Duodenal mucosa (tissue), 2 donors: Measurements from ENCODE around the gene DOK3.
A peak's percentile ranks its signal among the peaks of the same experiment; 100 is the strongest.

Experiments used
- H3K27ac ChIP-seq: one replicate; pipeline ENCODE4 v1.7.0; 2013; ENCODE audit warnings: low read depth, low read length
- H3K27me3 ChIP-seq, 2 donors: one replicate each; pipeline ENCODE4 v1.7.0; 2013; ENCODE audit warnings: low read length in 2 of 2, control low read depth in 1 of 2; ENCODE audit not compliant: insufficient read depth in 2 of 2, control insufficient read depth in 1 of 2
- H3K36me3 ChIP-seq, 2 donors: one replicate each; pipeline ENCODE4 v1.7.0; 2013; ENCODE audit warnings: low read length in 2 of 2, control low read depth in 1 of 2; ENCODE audit not compliant: insufficient read depth in 2 of 2, control insufficient read depth in 1 of 2
- H3K4me1 ChIP-seq, 2 donors: one replicate each; pipeline ENCODE4 v1.7.0; 2013; ENCODE audit warnings: low read length in 2 of 2, control low read depth in 1 of 2; ENCODE audit not compliant: insufficient read depth in 2 of 2, control insufficient read depth in 1 of 2
- H3K4me3 ChIP-seq, 2 donors: one replicate each; pipeline ENCODE4 v1.7.0; 2013; ENCODE audit warnings: low read length in 2 of 2, low read depth in 1 of 2
- H3K9ac ChIP-seq, 2 donors: one replicate each; pipeline ENCODE4 v1.7.0; 2013; ENCODE audit warnings: low read length in 2 of 2, low read depth in 1 of 2
- H3K9me3 ChIP-seq, 2 donors: one replicate each; pipeline ENCODE4 v1.7.0; 2013; ENCODE audit warnings: low read length in 2 of 2, control low read depth in 1 of 2; ENCODE audit not compliant: control insufficient read depth in 1 of 2

DOK3 gene

GRCh38 chr5:177513500-177513899 is 3.9 kb upstream of the DOK3 start:
- Histone ChIP-seq H3K36me3 (peaks cover 30 to 53% of the 10 kb centered on the region in 2 donors), H3K27me3 (no peaks in the 10 kb centered on the region), H3K4me3 (no peak overlapping the region), H3K9ac (no peak overlapping the region), H3K27ac (no peak overlapping the region), H3K9me3 (no peaks in the 10 kb centered on the region), H3K4me1 (peaks cover 10 to 40% of the 10 kb centered on the region in 2 donors)

- H3K9me3 ChIP-seq = no peaks in the 10 kb centered on the region
- H3K27ac ChIP-seq = no peak overlapping the region
- peaks cover 30 to 53% of the 10 kb centered on the region in 2 donors for H3K36me3 ChIP-seq
- no peaks in the 10 kb centered on the region for H3K27me3 ChIP-seq
- H3K9ac ChIP-seq = no peak overlapping the region
- H3K4me3 ChIP-seq = no peak overlapping the region
- H3K4me1 ChIP-seq = peaks cover 10 to 40% of the 10 kb centered on the region in 2 donors
These were observed 3.2 kb upstream of the DOK3 start for GRCh38 chr5:177512736-177513380.

- peaks cover 30 to 53% of the 10 kb centered on the region in 2 donors for H3K36me3 ChIP-seq
- H3K4me1 ChIP-seq = peaks cover 10 to 35% of the 10 kb centered on the region in 2 donors
- no peaks in the 10 kb centered on the region for H3K27me3 ChIP-seq
- no peaks in the 10 kb centered on the region for H3K9me3 ChIP-seq
- H3K9ac ChIP-seq = no peak overlapping the region
- no peak overlapping the region for H3K4me3 ChIP-seq
- no peak overlapping the region for H3K27ac ChIP-seq
These were observed 2.4 kb upstream of the DOK3 start for GRCh38 chr5:177511796-177512675.

DNA sequence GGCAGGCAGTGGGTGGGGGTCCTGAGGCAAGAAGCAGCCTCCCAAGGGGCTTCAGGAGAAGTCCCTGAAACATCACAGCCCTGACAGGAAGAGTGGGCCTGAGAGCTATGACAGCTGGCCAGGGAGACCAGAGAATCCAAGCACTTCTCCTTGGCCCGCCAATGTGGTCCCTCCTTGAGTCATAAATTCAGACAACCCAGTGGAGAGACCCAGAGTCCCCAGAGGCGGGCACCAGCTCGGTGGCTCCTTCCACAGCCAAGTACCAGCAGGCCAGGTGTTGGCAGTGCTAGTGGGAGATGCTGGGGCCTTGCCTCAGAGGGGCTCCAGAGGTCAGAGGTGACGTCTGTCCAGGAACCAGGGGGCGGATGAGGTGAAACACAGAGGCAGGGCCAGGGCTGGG is 1.6 kb upstream of the DOK3 start:
- no peaks in the 10 kb centered on the region for H3K9me3 ChIP-seq
- no peak overlapping the region for H3K9ac ChIP-seq
- peaks cover 30 to 53% of the 10 kb centered on the region in 2 donors for H3K36me3 ChIP-seq
- H3K4me1 ChIP-seq = peaks cover 9 to 32% of the 10 kb centered on the region in 2 donors
- no peak overlapping the region for H3K4me3 ChIP-seq
- no peak overlapping the region for H3K27ac ChIP-seq
- H3K27me3 ChIP-seq = no peaks in the 10 kb centered on the region

DNA sequence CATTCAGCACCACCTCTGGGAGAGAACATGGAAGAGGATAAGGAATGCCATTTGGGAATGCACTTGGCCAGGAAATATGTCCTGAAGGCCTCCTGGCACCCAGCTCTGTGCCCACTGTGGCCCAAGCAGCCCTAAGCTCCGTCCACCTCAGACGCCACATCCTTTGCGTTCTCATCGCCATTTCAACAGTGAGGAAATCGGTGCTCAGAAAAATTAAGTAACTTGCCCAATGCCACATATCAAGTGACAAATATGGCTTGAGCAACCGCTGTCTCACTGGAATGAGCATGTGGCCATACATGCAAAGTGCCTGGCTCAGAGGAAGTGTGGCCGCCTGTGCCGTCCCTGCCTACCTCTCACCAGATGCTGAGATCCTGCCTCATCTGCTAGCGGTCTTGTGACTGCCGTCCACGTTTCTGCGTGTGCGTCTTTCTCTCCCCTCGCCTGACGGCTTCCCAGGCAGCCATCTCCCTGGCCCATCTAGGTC is 984 bp upstream of the DOK3 start:
- H3K4me3 ChIP-seq = peak overlapping the region in 1 of 2 donors; percentile 12
- H3K9ac ChIP-seq = no peak overlapping the region
- no peaks in the 10 kb centered on the region for H3K27me3 ChIP-seq
- no peaks in the 10 kb centered on the region for H3K9me3 ChIP-seq
- no peak overlapping the region for H3K27ac ChIP-seq
- H3K4me1 ChIP-seq = peaks cover 3 to 26% of the 10 kb centered on the region in 2 donors
- H3K36me3 ChIP-seq = peaks cover 28 to 50% of the 10 kb centered on the region in 2 donors

GRCh38 chr5:177509991-177510566 is 453 bp upstream of the DOK3 start:
- H3K9ac ChIP-seq = no peak overlapping the region
- no peaks in the 10 kb centered on the region for H3K27me3 ChIP-seq
- no peaks in the 10 kb centered on the region for H3K9me3 ChIP-seq
- H3K36me3 ChIP-seq = peaks cover 25 to 45% of the 10 kb centered on the region in 2 donors
- no peak overlapping the region for H3K27ac ChIP-seq
- peaks cover 0 to 21% of the 10 kb centered on the region in 2 donors for H3K4me1 ChIP-seq
- H3K4me3 ChIP-seq = peak overlapping the region in 1 of 2 donors; percentile 12

DNA sequence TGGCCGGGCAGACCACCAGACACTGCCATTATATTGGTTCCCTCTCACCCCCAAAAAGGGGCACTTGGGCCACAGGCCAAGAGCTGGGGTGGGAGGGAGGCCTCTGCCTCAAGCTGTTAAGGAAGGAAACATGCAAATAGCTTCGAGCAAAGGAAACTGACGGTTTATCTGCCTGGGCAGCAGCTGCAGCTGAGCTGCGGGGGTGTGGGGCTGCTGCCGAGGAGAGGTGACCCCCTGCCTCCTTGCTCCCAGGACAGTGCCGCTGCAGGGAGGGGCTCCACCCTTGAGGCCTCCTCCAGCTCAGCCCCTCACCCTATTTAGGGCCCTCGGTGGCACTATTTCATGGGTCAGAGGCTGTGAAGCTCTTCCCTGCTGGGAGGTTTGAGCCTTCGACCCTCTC is 789 bp downstream of the DOK3 start:
- H3K9me3 ChIP-seq = no peaks in the 10 kb centered on the region
- H3K36me3 ChIP-seq = peaks cover 25 to 33% of the 10 kb centered on the region in 2 donors
- H3K4me3 ChIP-seq = peak overlapping the region; percentile 59 to 68
- peak overlapping the region; percentile 25 to 58 for H3K9ac ChIP-seq
- no peaks in the 10 kb centered on the region for H3K27me3 ChIP-seq
- peaks cover 0 to 16% of the 10 kb centered on the region in 2 donors for H3K4me1 ChIP-seq
- H3K27ac ChIP-seq = no peak overlapping the region

DNA sequence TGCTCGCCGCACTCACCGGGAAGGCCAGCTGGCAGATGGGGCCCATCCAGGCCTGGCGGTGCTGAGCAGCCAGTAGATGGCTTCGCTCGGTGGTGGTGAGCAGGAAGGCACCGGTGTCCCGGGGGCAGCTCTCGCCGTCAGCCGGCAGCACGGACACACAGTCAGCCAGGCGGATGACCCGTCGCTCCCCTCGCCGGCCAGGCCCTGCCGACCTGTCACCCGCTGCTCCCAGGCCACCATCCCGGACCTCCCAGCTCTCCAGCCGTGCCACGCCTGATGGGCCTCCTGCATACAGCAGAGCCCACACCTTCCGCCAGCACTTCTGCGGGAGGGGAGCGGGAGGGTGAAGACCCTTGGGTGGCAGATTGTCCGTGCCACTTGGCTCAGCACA is 1.4 kb downstream of the DOK3 start:
- no peaks in the 10 kb centered on the region for H3K27me3 ChIP-seq
- H3K4me3 ChIP-seq = peak overlapping the region; percentile 59 to 68
- peaks cover 23 to 32% of the 10 kb centered on the region in 2 donors for H3K36me3 ChIP-seq
- H3K9me3 ChIP-seq = no peaks in the 10 kb centered on the region
- peak overlapping the region in 1 of 2 donors; percentile 25 for H3K9ac ChIP-seq
- H3K27ac ChIP-seq = no peak overlapping the region
- peaks cover 0 to 16% of the 10 kb centered on the region in 2 donors for H3K4me1 ChIP-seq

GRCh38 chr5:177507596-177508220 is 1.9 kb downstream of the DOK3 start:
- no peaks in the 10 kb centered on the region for H3K27me3 ChIP-seq
- peaks cover 0 to 16% of the 10 kb centered on the region in 2 donors for H3K4me1 ChIP-seq
- peaks cover 19 to 26% of the 10 kb centered on the region in 2 donors for H3K36me3 ChIP-seq
- no peak overlapping the region for H3K27ac ChIP-seq
- peak overlapping the region; percentile 59 to 68 for H3K4me3 ChIP-seq
- no peak overlapping the region for H3K9ac ChIP-seq
- H3K9me3 ChIP-seq = no peaks in the 10 kb centered on the region
